Ramos (cell line): ENCODE measurements around the gene MRGPRD.

Source experiments
- in situ Hi-C: fragments of 300-500 bp; cut with MboI; formaldehyde crosslinking; loops from one replicate; pipeline ENCODE4 v1.14.3; 2022; ENCODE audit warnings: low sequenced_read_pairs; ENCODE audit not compliant: unreplicated experiment

Gene MRGPRD

DNA sequence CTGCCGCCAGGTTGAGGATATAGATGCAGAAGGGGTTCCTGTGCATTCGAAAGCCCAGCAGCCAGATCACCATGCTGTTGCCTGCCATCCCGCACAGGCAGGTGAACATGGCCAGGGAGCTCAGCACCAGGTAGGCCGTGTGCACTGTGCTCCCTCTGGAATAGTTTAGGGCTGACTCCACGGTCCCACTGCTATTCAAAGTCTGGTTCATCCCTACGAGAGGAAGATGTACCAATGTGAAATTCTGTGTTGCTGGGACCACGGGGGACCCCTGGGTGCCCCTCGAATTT is at the start of gene MRGPRD:
Gene MRGPRD (minus strand): TSS at position 211 of the 290 bp plus-strand sequence. CDS start 0 bp downstream, at position 211.
- in situ Hi-C loops: loop anchor here (25.0 kb wide), 1 partner anchor 682 kb away; no protein-coding TSS in a partner anchor

GRCh38 chr11:69030301-69030700 is 49.5 kb upstream of the MRGPRD start:
- in situ Hi-C loops: no loop called here

- in situ Hi-C loops: no loop called here
Observed at GRCh38 chr11:69027704-69028372, 47.1 kb upstream of the MRGPRD start.

GRCh38 chr11:69024509-69024908 is 43.7 kb upstream of the MRGPRD start:
- in situ Hi-C loops: no loop called here

GRCh38 chr11:69022260-69022659 is 41.5 kb upstream of the MRGPRD start:
- in situ Hi-C loops: no loop called here

- in situ Hi-C loops: no loop called here
Observed at GRCh38 chr11:69018924-69019323, 38.1 kb upstream of the MRGPRD start.

GRCh38 chr11:69017951-69018350 is 37.2 kb upstream of the MRGPRD start:
- in situ Hi-C loops: no loop called here

GRCh38 chr11:69014898-69015549 is 34.2 kb upstream of the MRGPRD start:
- in situ Hi-C loops: no loop called here

DNA sequence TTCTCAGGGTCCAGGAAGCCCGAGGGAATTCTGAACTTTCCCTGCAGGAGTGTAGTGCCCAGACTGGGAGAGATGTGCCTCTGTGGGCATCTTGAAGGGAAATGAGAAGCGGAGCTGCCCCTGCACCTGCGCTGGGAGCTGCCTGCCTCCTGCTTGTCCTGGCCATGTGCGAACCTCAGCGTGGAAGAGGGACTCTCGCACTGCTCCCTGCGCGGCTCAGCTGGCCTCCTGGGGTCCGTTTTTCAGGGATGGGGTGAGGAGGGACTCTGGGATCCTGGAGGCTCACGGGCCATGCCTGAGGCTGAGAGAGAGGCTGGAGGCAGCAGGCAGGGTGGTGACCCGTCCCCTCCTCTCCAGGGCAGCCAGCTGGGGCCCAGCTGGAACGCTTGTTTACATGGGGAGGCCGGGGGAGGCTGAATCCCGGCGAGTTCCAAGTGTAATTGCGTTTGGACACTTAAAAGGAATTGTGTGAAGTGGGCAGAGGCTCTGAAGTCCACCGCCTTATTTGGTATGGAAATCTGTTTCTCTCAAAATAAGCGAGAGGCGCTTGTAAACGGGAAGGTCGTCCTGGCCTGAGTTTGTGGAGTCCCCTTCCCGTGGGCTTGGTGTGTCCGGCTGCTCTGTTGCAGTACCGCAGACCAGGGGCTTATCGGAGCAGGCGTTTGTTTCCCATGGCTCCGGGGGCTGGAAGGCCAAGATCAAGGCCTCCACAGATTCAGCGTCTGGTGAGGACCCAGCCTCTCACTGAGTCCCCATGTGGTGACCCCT is 33.5 kb upstream of the MRGPRD start:
- in situ Hi-C loops: no loop called here

DNA sequence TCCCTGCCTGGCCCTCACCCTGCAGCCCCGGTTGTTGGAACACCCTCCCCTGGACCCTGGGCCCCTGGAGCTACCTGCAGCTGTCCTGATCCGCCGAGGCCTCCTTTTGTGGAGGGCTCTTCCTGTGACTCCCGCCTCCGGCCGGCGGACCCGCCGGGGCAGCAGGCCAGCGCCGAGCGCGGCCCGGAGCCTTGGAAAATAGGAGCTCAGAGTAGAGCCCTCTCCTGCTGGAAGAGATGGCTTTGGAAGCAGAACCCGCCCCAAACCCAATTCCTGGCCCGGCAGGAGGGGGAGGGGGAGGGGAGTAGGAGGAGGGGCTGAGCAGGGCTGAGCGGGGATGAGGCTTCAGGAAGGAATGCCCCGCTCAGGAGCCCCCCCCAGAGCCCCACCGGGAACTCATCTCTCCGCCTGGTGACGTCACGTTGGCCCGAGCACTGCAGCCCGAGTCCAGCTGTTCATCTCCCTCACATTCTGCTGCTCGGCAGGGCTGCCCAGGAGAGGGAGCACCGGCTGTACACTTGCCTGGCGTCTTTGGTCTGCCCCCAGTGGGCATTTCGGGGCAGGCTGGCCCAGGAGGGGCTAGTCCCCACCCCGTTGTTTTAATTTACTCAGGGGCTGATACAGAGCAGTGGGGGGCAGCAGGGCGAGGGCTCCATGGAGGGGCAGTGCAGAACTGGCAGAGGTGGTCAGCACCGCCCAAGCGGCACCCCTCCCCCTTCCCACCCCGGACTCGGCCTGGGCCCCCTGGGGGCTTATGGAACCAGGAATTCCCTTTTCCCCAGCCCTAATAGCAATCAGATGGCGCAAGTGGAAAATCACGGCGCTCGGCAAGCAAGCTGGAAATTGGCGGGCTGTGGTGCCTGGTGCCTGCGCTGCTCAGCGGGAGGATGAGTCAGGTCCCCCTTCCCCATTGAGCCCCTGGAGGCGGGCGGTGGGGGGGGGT is 32.5 kb upstream of the MRGPRD start, which contains the start of gene MRGPRF:
Gene MRGPRF (minus strand): TSS at position 238 of the 943 bp plus-strand sequence. CDS start 3,345 bp downstream, outside the sequence.
- in situ Hi-C loops: no loop called here

GRCh38 chr11:69012092-69013008 is 31.6 kb upstream of the MRGPRD start:
- in situ Hi-C loops: no loop called here

GRCh38 chr11:69011624-69012091 is 30.9 kb upstream of the MRGPRD start:
- in situ Hi-C loops: no loop called here

DNA sequence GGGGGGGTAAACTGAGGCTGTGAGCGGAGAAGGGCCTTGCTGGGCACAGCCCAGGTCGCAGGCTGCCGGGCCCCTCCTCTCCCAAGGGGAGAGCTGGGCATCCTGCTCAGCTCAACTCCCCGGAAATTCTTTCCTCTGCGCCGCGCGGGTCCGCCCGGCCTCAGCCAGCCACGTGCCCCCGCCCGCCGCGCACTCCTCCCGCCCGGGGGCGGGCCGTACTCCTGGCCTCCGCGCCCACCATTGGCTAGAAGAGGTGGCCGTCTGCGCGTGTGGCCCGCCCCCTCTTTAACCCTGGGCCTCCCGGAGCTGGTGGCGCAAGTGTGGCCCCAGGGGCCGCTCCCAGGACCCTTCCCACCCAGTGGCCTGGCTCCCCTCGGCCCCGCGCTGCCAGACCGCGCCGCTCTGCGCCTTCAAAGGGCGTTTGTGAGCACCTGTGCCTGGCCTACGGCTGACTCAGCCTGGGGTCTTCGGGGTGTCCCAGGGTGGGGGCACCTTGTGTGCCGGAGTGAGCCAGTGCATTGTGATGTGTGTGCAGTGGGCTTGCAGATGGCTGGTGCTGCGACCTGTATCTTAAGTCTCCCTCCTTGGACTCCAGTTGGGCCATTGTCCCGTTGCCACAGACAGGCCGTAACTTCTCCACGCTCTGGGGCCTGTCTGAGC is 30.3 kb upstream of the MRGPRD start:
- in situ Hi-C loops: no loop called here

GRCh38 chr11:69010361-69010891 is 29.6 kb upstream of the MRGPRD start:
- in situ Hi-C loops: no loop called here

- in situ Hi-C loops: no loop called here
Observed at GRCh38 chr11:69009441-69010211, 28.8 kb upstream of the MRGPRD start.

GRCh38 chr11:69008737-69009440 is 28.1 kb upstream of the MRGPRD start:
- in situ Hi-C loops: no loop called here

DNA sequence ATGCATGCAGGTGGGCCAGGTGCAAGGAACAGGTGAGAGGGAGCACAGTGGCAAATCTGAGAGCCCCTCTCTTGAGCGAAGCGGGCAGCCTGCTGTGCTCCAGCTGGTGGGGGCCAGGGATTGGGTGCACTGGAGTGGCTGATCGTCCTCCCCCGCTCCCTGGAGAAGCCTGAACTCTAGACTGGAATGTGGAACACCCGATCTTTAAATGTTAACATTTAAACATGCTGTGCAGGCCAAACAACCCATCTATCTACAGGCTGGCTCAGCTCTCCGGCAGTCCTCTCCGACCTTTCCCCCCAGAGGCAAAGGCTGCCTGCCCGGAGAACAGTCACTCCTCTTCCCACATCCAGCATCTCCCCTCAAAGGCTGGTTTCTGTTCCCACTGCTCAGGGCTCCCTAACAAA is 27.2 kb upstream of the MRGPRD start:
- in situ Hi-C loops: no loop called here
